Measurements from ENCODE around the gene CCKAR.
"Not testable (repeated sequence)": the region's sequence is repeated elsewhere in the genome, so short reads cannot be mapped to it uniquely, and the experiment has no call there.

CCKAR gene

GRCh38 chr4:26490111-26490959 is at the start of gene CCKAR:
TSS of gene CCKAR (minus strand) at chr4:26490484. CDS start at chr4:26490267, 217 bp downstream.
- DNase-seq (ENCODE audit: low spot score): no peak

- DNase-seq (ENCODE audit: low spot score): peak; percentile 26
These were observed 43.4 kb upstream of the CCKAR start for GRCh38 chr4:26533685-26534084.

GRCh38 chr4:26531491-26532116 is 41.3 kb upstream of the CCKAR start:
- DNase-seq (ENCODE audit: low spot score): no peak

- no peak for DNase-seq (ENCODE audit: low spot score)
These were observed 39.8 kb upstream of the CCKAR start for GRCh38 chr4:26530099-26530498.

GRCh38 chr4:26529479-26529878 is 39.2 kb upstream of the CCKAR start:
- no peak for DNase-seq (ENCODE audit: low spot score)

GRCh38 chr4:26525771-26526150 is 35.5 kb upstream of the CCKAR start:
- DNase-seq (ENCODE audit: low spot score): no peak

GRCh38 chr4:26525136-26525770 is 35.0 kb upstream of the CCKAR start:
- DNase-seq (ENCODE audit: low spot score): no peak

- DNase-seq (ENCODE audit: low spot score): no peak
These were observed 33.7 kb upstream of the CCKAR start for GRCh38 chr4:26524011-26524410.

GRCh38 chr4:26522478-26522877 is 32.2 kb upstream of the CCKAR start:
- no peak for DNase-seq (ENCODE audit: low spot score)

- DNase-seq (ENCODE audit: low spot score): no peak
These were observed 30.6 kb upstream of the CCKAR start for GRCh38 chr4:26520728-26521450.

GRCh38 chr4:26515936-26516335 is 25.7 kb upstream of the CCKAR start:
- no peak for DNase-seq (ENCODE audit: low spot score)

- no peak for DNase-seq (ENCODE audit: low spot score)
These were observed 20.2 kb upstream of the CCKAR start for GRCh38 chr4:26510334-26510964.

- DNase-seq (ENCODE audit: low spot score): no peak
These were observed 19.5 kb upstream of the CCKAR start for GRCh38 chr4:26509681-26510333.

GRCh38 chr4:26507286-26507685 is 17.0 kb upstream of the CCKAR start:
- no peak for DNase-seq (ENCODE audit: low spot score)

GRCh38 chr4:26503844-26504243 is 13.6 kb upstream of the CCKAR start:
- DNase-seq (ENCODE audit: low spot score): no peak

GRCh38 chr4:26503427-26503826 is 13.1 kb upstream of the CCKAR start:
- DNase-seq (ENCODE audit: low spot score): no peak

- DNase-seq (ENCODE audit: low spot score): not testable (repeated sequence)
These were observed 10.3 kb upstream of the CCKAR start for GRCh38 chr4:26500565-26500999.

GRCh38 chr4:26496207-26496783 is 6.0 kb upstream of the CCKAR start:
- DNase-seq (ENCODE audit: low spot score): no peak

- DNase-seq (ENCODE audit: low spot score): no peak
These were observed 3.2 kb upstream of the CCKAR start for GRCh38 chr4:26493461-26493860.

- no peak for DNase-seq (ENCODE audit: low spot score)
These were observed 1.3 kb upstream of the CCKAR start for GRCh38 chr4:26491449-26492170.
